Loucy (cell line): Measurements from ENCODE around the gene PXN.

Experiments used
- EZH2phosphoT487 ChIP-seq: fragments of 200-600 bp; IDR thresholded peaks from 2 replicates; pipeline ENCODE4 v1.6.1; 2018; ENCODE audit warnings: antibody characterized with exemption, mild to moderate bottlenecking, moderate library complexity, borderline replicate concordance
- TF ChIP-seq, protein P1 (sequence below): fragments of 200-600 bp; sonication (generic); conservative IDR thresholded peaks from 2 replicates; pipeline ENCODE4 v1.5.1; 2014; ENCODE audit warnings: mild to moderate bottlenecking, antibody characterized with exemption, low read length

GRCh38 chr12:120292661-120293531, 27.4 kb upstream of the PXN start, which contains the start of gene RNU4-1:
- no peak for TF ChIP-seq EZH2phosphoT487
- TF ChIP-seq, protein P1, sequence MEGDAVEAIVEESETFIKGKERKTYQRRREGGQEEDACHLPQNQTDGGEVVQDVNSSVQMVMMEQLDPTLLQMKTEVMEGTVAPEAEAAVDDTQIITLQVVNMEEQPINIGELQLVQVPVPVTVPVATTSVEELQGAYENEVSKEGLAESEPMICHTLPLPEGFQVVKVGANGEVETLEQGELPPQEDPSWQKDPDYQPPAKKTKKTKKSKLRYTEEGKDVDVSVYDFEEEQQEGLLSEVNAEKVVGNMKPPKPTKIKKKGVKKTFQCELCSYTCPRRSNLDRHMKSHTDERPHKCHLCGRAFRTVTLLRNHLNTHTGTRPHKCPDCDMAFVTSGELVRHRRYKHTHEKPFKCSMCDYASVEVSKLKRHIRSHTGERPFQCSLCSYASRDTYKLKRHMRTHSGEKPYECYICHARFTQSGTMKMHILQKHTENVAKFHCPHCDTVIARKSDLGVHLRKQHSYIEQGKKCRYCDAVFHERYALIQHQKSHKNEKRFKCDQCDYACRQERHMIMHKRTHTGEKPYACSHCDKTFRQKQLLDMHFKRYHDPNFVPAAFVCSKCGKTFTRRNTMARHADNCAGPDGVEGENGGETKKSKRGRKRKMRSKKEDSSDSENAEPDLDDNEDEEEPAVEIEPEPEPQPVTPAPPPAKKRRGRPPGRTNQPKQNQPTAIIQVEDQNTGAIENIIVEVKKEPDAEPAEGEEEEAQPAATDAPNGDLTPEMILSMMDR, result no peak
